Kidney glomerular epithelial cell (primary cell): ENCODE results near the gene ARHGEF4.

ENCODE experiments used
- DNase-seq: peaks from one replicate; lab custom pipeline; 2025; lab: John Stamatoyannopoulos, UW

The ARHGEF4 gene

DNA sequence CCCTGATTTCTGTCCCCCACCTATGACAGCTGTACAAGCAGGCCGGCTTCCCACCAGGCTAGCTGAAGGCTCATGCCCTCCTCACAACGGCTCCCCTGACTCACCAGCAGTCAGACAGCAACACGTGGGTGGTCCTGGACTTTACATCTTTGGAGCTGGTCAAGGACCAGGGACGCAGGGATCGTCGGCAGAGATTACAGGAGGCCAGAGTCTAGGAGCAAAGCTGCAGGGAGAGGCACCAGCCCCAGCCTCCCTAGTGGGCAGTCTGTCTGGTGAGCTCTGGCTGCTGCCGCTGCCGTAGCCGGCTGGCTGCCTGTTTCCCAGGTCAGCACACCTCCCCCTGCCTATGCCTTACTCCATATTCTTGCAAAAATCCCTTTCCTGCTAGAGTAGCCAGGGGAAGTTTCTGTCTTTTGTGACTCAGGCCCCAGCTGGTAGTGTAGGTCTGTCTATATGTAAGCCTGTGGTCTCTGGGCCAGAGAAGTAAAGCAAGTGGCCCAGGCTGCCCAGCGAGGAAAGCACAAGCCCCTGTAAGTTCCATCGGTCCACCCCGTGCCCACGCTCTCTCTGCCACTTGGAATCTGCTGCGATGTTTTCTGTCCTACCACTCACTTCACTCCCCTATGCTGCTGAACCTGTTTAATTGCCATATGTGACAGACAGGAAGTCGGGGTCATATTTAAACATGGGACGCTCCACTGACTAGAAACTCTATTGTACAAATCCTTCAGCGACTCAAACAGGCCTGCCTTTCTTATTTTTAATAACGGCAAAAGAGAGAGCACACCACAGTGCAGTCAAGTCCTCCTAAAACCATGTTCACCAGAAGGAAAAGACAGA, 2.4 kb upstream of the ARHGEF4 start:
- DNase-seq: no peak

- DNase-seq: no peak
Observed at GRCh38 chr2:130834931-130835765, 1.6 kb upstream of the ARHGEF4 start.

DNA sequence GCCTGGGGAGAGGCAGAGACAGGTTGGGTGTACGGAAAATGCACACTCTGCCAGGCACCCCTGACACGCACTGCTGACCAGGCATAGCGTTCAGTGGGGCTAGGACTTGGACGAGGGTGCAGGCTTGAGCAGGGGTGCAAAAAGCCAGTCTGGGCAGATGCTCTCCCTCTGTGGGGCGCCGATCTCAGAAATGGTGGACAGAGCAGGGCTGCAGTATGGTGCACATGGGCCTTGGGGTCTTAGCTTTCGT, 1.0 kb upstream of the ARHGEF4 start:
- no peak for DNase-seq

GRCh38 chr2:130837175-130837810, 579 bp downstream of the ARHGEF4 start:
- DNase-seq: no peak

- DNase-seq: no peak
Observed at GRCh38 chr2:130837811-130838565, 1.3 kb downstream of the ARHGEF4 start.

DNA sequence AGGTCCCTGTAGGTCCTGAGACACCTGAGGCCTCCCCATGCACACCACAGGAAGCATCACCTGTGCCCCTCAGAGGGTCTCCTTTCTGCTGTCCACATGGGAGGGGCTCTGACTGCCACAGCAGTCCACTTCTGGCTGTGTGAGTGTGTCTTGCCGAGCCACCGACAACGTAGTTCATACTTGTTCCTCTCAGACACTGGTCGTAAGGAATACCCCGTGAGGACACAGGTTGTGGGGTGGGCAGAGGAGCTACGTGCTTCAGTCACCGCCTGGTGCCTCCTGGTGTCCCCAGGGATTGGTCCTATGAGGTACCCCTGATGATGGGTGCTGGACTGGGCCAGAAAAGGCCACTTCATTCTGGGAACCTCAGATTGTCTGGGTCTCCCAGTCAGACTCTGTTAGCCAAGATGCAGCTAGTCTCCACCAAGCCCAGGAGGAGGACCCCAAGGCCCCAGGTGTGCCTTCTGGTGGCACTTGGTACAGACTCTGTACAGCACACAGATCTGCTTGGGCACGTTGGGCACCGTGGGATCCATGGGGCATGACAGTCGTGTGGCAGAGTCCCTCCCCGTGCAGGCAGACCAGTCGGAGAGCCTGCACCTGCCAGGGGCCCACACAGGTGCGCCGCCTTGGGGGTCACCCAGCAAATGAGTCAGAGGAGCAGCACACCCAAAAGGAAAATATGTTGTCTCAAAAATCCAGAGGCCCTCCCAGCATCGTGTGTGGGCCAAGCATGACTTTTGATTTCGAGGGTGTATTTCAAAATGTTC, 2.5 kb downstream of the ARHGEF4 start:
- no peak for DNase-seq

- no peak for DNase-seq
Observed at GRCh38 chr2:130840506-130840905, 3.8 kb downstream of the ARHGEF4 start.

DNA sequence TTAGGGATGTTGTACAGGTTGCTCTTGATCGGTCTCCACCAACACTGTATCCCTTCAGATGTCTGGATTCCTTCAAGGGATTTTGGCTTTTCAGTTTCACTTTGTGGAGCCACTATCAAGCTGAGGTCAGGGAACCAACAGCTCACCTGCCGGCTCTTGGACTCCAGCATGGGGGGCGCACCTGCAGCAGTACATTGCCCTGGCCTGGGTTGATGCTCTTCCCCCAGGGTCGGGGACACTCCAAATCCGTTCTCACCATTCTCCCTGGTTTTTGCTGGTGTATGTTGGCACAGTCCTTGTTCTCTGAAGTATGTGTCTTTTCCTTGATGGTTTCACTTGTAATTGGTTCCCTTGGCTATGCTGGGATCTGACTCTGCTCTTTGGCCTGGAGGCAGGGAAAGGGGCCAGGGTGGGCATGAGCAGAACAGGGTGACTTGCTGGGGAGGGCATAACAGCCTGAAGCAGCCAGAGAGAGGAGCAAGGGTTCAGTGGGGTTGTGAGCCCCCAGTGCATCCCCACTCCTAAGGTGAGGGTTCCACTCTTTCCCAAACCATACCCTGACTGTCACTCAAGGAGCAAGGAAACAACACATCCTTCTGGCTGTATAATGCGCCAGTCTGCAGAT, 5.1 kb downstream of the ARHGEF4 start:
- no peak for DNase-seq

DNA sequence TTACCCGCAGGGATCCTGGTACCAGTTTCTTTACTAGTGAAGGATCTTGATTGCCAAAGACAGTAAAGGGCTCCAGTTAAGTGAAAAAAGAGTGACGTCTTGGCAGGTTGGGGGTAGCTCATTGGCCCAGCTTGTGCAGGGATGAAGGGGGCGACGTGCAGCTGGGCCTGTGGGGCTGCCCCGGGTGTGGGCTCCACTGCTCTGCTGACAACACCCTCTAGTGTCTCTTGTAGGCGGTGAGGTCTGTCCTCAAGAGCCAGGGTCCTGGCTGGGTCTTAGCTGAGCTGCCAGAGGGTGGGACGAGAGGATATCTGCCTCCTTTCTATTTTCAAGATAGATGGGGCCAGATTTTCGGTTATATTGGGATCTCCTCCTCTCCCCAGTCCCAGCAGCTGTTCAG, 6.1 kb downstream of the ARHGEF4 start:
- no peak for DNase-seq

DNA sequence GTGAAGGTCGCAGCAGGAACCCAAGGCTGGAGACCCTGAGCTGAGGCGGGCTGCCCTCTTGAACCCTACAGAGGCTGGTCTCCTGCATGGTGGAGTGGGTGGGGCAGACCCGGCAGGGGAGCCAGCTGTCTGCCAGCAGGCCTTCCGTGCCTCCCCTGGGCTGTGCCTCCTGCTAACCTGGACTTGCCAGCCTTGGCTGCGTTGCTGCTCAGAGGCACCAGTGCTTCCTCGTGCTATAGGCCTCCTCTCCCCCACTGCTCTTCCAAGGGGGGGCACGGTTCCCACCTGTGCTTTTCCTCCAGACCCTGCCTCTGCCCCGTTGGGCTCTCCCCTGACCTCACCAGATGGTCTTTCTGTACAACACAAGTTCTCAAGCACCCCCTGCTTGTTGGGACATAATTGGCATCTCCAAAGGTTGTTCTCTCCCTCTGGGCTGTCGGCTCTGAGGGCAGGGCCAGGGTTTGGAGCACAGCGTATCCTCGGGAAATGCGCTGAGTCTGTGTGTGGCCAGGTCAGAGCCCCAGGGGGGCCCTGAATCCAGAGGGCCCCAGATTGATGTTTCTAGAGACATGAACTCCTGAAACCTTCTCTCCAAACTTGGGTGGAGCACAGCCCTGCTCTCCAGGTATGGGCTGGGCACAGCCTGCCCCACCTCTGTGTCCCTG, 6.7 kb downstream of the ARHGEF4 start:
- DNase-seq: no peak

DNA sequence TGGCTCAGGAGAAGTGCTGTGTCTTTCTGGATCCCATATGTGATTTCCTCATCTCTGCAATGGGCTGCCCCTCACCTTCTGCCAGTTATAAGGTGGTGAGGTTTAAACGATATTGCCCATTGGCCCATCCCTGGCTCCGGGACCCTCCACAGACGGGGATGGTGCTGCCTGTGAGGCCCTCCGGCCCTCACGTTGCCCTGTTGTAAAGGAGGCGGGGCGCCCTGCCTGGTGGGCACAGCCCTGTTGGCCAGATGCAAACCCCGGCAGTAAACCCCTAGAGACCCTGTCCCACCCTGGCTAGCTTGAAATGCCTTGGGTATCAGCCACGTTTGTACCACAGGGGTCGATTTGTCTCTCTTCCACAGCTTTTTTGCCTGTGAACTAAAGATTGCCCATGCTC, 7.4 kb downstream of the ARHGEF4 start:
- no peak for DNase-seq

DNA sequence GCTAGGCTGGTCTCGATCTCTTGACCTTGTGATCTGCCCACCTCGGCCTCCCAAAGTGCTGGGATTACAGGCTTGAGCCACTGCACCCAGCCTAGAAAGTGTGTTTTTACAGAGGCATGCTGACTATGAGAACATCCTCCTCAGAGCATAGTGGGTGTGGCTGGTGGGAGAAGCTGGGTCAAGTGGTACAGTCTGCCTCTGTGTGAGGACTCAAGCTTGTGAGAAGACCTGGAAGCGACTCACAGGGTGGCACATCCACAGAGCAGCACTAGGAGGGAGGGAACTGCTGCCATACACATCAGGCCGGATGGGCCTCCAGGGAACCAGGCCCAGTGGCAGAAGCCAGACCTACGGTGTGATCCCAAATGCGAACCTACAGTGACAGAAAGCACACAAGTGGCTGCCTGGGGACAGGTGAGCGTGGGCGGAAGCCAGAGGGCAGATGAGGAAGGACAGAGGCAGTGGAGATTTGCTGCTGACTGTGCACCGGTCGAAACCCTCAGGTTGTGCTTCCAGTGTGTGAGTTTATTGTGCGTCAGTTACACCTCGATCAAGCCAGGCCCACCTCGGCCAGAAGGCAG, 8.9 kb downstream of the ARHGEF4 start:
- no peak for DNase-seq

DNA sequence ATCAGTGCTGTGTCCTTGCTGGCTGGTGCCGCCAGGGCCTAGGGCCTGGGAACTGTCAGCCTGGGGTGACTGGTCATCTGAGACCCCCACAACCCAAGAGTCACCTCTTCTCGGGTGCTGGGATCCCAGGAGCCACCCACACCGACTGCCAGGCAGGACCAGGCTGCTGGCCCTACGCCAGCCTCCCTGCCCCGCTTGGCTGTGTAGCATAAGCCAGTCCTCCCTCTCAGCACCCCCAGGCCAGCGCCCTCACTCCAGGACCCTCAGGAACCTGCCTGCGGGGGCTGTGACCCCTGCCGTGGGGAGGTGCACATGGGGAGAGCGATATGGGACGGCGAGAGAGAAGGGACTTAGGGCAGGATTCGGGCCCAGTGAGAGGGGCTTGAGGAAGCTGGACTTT, 9.5 kb downstream of the ARHGEF4 start:
- no peak for DNase-seq

GRCh38 chr2:130846686-130847375, 10.1 kb downstream of the ARHGEF4 start:
- no peak for DNase-seq

GRCh38 chr2:130847776-130848525, 11.2 kb downstream of the ARHGEF4 start:
- no peak for DNase-seq

- DNase-seq: no peak
Observed at GRCh38 chr2:130848526-130849210, 12.0 kb downstream of the ARHGEF4 start.

GRCh38 chr2:130849896-130850787, 13.4 kb downstream of the ARHGEF4 start:
- no peak for DNase-seq
